HUES6 (cell line): Measurements from ENCODE around the gene SPAG9.

Experiments
- H3K27ac ChIP-seq: 2 replicates; pipeline ENCODE4 v1.7.0; 2013; ENCODE audit warnings: low read depth, mild to moderate bottlenecking, low read length, inconsistent platforms
- H3K27me3 ChIP-seq: 2 replicates; pipeline ENCODE4 v1.6.1; 2013; ENCODE audit warnings: low read length; ENCODE audit not compliant: control insufficient read depth, insufficient read depth
- H3K36me3 ChIP-seq: 2 replicates; pipeline ENCODE4 v1.6.1; 2013; ENCODE audit warnings: low read length; ENCODE audit not compliant: control insufficient read depth, insufficient read depth
- H3K4me1 ChIP-seq: 2 replicates; pipeline ENCODE4 v1.6.1; 2013; ENCODE audit warnings: low read length; ENCODE audit not compliant: control insufficient read depth, insufficient read depth
- H3K4me3 ChIP-seq: 2 replicates; pipeline ENCODE4 v1.5.1; 2013; ENCODE audit warnings: low read depth, low read length
- H3K9ac ChIP-seq: one replicate; pipeline ENCODE4 v1.6.1; 2013; ENCODE audit warnings: mild to moderate bottlenecking, low read length
- H3K9me3 ChIP-seq: 2 replicates; pipeline ENCODE4 v1.6.1; 2013; ENCODE audit warnings: low read depth, low read length; ENCODE audit not compliant: control insufficient read depth, insufficient read depth

SPAG9 gene

DNA sequence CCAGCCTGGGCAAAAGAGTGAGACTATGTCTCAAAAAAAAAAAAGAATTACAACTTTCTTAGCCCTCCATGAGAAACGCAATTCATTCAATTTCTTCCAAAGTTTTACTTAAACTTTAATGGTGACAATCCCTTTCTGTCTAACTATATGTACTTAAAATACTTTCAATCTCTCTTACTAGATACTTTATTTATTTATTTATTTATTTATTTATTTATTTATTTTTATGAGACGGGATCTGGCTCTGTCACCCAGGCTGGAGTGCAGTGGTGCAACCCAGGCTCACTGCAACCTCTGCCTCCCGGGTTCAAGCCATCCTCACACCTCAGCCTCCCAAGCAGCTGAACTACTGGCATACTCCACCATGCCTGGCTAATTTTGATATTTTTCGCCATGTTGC, 108.1 kb downstream of the SPAG9 start:
- Histone ChIP-seq H3K9ac (no peak overlapping the region), H3K36me3 (peaks cover 33% of the 10 kb centered on the region), H3K4me1 (no peaks in the 10 kb centered on the region), H3K4me3 (no peak overlapping the region), H3K27ac (no peak overlapping the region), H3K27me3 (no peaks in the 10 kb centered on the region), H3K9me3 (no peaks in the 10 kb centered on the region)

DNA sequence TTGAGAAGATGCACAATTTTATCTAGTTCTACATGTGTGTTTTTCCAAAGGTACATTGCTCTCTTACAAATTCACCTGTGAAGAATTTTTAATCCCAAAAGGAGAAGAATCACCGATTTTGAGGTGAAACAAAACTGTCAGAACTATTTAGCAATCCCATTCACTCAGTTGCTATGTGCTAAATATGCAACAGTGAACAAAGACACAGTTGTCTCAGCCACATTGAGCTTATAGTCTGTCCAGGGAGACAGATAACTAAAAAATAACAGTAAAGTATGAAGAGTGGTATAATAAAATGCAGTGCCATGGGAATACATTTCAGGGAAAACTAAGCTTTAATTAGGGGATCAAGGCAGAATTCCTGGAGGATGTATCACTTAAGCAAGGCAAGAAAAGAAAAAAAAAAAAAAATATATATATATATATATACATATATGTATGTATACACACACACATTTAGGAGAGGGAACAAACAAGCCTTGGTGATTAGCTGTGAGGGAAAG, 110.4 kb downstream of the SPAG9 start:
- no peak overlapping the region for H3K9ac ChIP-seq
- no peak overlapping the region for H3K4me3 ChIP-seq
- H3K36me3 ChIP-seq = peaks cover 39% of the 10 kb centered on the region
- no peaks in the 10 kb centered on the region for H3K9me3 ChIP-seq
- H3K27me3 ChIP-seq = no peaks in the 10 kb centered on the region
- H3K27ac ChIP-seq = no peak overlapping the region
- no peaks in the 10 kb centered on the region for H3K4me1 ChIP-seq

DNA sequence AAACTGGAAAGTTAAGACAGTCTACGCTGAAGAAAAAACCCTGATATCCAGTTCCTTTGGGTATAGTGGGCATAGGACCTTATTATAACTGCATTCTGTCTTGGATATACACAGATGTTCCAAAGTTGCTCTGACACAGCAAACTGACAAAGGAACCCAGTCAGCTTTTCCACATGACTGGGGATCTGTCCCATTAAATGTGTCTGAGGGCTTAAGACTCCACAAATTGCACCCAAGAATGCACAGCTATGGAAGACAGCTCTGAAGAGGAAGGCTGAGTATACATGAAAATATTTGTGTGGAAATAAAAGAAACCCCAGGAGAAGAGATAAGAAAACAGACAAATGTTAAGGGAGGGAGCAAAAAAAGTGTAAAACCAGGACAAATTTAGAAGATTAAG, 114.1 kb downstream of the SPAG9 start:
- Histone ChIP-seq H3K4me1 (no peaks in the 10 kb centered on the region), H3K27me3 (no peaks in the 10 kb centered on the region), H3K9me3 (no peaks in the 10 kb centered on the region), H3K4me3 (no peak overlapping the region), H3K27ac (no peak overlapping the region), H3K36me3 (peaks cover 44% of the 10 kb centered on the region), H3K9ac (no peak overlapping the region)

DNA sequence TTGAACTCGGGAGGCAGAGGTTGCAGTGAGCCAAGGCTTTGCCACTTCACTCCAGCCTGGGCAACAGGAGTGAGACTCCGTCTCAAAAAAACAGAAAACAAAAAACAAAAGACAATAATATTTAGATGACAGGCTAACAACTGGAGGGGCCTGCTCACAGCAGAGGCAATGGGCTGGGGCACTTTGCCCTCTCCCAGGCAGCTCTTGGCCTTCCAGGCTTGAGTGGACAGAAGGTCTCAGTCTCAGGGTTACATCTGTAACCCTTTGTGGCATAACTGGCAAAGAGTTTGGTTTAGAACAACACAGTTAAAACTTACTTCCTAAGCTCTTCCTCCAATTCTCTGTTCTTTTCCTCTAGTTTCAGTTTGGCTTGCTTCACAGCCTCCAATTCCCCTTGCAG, 114.9 kb downstream of the SPAG9 start:
- Histone ChIP-seq H3K27ac (no peak overlapping the region), H3K9me3 (no peaks in the 10 kb centered on the region), H3K4me3 (no peak overlapping the region), H3K9ac (no peak overlapping the region), H3K27me3 (no peaks in the 10 kb centered on the region), H3K36me3 (peaks cover 52% of the 10 kb centered on the region), H3K4me1 (no peaks in the 10 kb centered on the region)

DNA sequence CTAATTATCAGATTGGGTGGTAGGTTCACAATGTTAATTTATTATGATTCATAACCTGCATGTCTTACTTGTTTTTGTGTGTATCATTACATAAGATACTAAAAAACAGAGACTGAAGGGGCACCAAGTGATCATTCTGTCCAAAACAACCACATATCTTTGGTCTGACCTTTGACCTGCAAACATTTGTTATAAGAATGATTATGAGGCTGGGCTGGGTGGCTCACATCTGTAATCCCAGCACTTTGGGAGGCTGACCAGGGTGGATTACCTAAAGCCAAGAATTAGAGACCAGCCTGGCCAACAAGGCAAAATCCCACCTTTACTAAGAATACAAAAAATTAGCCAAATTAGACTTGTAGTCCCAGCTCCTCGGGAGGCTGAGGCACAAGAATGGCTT, 116.4 kb downstream of the SPAG9 start:
- Histone ChIP-seq H3K9me3 (no peaks in the 10 kb centered on the region), H3K36me3 (peaks cover 62% of the 10 kb centered on the region), H3K27ac (no peak overlapping the region), H3K9ac (no peak overlapping the region), H3K4me3 (no peak overlapping the region), H3K27me3 (no peaks in the 10 kb centered on the region), H3K4me1 (no peaks in the 10 kb centered on the region)

DNA sequence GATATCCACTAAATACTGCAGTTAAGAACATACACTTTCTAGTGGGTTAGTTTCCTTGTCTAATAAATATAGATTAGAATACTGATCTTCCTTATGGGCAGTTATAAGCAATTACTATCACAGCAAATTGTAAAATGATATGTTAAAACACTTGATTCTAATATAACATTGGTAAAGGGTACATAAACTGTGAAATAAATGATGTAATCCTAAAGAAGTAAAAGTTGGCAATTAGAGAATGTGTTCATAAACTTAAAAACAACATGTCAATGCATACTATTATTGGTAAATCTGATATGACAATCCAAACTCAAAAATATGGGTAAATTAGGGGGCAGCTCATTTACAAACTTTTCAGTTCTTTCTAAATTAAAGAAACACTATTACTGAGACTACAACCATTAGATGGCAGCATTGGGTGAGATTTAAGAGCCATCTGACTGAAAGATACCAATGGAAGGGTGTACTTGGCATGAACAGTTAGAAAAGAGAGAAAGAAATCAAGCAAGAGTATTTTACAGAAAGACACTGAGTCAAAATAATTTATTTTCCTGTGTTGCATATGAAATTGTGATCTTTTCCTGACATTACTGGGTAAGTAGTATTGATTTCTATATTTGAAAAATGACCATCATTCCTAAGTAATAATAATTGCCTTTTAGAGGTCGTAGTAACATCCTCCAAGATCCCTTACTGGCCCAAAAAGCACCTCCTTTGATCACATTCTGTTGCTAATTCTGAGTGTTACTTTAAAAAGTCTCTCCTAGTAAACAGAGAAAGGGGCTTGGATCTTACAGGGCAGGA, 119.6 kb downstream of the SPAG9 start:
- Histone ChIP-seq H3K36me3 (peaks cover 81% of the 10 kb centered on the region), H3K4me3 (no peak overlapping the region), H3K9ac (no peak overlapping the region), H3K4me1 (no peaks in the 10 kb centered on the region), H3K27me3 (no peaks in the 10 kb centered on the region), H3K27ac (no peak overlapping the region), H3K9me3 (no peaks in the 10 kb centered on the region)

DNA sequence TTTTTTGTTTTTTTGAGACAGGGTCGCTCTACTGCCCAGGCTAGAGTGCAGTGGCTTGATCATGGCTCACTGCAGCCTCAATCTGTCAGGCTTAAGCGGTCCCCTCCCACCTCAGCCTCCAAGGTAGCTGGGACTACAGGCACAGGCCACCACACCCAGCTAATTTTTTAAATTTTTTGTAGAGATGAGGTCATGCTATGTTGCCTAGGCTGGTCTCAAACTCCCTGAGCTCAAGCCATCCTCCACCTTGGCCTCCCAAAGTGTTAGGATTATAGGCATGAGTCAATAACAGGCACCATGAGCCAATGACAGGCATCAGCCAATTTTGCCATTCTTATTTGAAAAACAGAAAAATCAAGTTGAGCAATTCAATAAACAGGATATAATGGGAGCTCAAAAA, 125.0 kb downstream of the SPAG9 start:
- Histone ChIP-seq H3K9me3 (no peaks in the 10 kb centered on the region), H3K36me3 (peaks cover 86% of the 10 kb centered on the region), H3K4me1 (no peaks in the 10 kb centered on the region), H3K9ac (no peak overlapping the region), H3K27me3 (no peaks in the 10 kb centered on the region), H3K4me3 (no peak overlapping the region), H3K27ac (no peak overlapping the region)

DNA sequence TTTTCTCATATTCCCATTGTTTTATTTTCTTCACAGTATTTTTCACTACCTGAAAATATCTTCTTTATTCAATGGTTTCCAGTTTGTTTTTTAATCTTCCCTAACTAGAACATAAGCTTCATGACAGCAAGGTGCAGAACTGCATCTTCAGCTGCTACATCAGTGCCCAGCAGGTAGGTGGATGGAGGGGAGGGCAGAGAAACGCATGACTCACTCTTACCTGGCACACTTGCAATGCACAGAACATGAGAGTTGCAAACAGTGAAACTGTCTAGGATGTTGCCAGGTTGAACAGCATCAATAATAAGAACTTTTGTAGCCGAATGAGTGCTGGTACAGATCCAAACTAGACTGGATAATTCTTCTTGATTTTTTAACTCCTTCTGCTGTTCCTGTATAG, 127.1 kb downstream of the SPAG9 start:
- Histone ChIP-seq H3K27ac (no peak overlapping the region), H3K27me3 (no peaks in the 10 kb centered on the region), H3K4me1 (no peaks in the 10 kb centered on the region), H3K36me3 (peaks cover 90% of the 10 kb centered on the region), H3K9ac (no peak overlapping the region), H3K9me3 (no peaks in the 10 kb centered on the region), H3K4me3 (no peak overlapping the region)

DNA sequence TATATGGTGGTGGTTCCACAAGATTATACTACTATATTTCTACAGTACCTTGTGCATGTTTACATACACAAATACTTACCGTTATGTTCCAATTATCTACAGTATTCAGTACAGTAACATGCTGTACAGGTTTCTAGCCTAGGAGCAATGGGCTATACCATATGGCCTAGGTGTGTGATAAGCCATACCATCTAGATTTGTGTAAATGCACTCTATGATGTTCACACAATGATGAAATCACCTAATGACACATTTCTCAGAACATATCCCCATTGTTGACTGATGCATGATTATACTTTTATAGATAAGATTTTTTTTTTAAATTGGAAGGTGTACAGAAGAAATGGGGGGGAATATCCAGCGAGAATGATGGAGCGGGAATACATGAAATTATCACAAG, 131.5 kb downstream of the SPAG9 start:
- no peak overlapping the region for H3K4me3 ChIP-seq
- no peak overlapping the region for H3K9ac ChIP-seq
- H3K27ac ChIP-seq = no peak overlapping the region
- H3K4me1 ChIP-seq = no peaks in the 10 kb centered on the region
- no peaks in the 10 kb centered on the region for H3K9me3 ChIP-seq
- peaks cover 85% of the 10 kb centered on the region for H3K36me3 ChIP-seq
- H3K27me3 ChIP-seq = no peaks in the 10 kb centered on the region

DNA sequence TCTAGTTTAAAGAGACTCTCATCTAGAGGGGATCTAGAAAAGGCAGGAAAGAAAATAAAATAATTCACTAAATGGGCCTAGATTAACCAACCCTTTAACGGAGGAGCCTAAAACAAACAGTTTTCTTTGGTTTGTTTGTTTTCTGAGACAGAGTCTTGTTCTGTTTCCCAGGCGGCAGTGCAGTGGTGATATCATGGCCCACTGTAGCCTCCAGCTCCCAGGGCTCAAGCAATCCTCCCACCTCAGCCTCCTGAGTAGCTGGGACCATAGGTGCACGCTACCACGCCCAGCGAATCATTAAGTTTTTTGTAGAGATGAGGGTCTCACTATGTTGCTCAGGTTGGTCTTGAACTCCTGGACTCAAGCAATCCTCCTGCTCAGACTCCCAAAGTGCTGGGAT, 132.2 kb downstream of the SPAG9 start:
- Histone ChIP-seq H3K27ac (no peak overlapping the region), H3K9ac (no peak overlapping the region), H3K4me3 (no peak overlapping the region), H3K36me3 (peaks cover 85% of the 10 kb centered on the region), H3K4me1 (no peaks in the 10 kb centered on the region), H3K9me3 (no peaks in the 10 kb centered on the region), H3K27me3 (no peaks in the 10 kb centered on the region)

DNA sequence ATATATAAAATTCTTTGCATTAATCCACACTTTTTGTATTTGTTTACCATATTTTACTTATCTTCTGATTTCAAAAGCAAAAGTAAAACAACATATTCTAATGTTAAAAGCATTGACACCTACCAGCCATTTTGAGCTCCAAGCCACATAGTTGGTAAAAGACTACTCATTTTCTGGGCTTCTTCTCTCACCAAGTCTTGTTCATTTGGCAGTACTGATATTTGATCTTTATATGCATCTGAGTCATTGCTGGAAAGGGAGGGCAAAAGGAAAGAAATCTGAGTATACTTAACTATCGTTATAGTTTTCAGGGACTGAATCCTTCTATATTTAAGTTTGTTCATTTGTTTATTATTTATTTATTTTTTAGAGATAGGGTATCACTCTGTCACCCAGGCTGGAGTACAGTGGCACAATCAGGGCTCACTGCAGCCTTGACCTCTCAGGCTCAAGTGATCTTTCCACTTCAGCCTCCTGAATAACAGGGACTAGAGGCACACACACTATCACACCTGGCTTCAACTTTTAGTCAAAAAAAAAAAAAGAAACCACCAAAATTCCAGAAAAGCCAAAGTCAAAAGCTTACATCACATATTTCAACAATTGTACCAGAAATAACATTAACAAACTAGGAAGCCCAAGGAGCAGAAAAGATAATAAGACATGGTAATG, 133.5 kb downstream of the SPAG9 start:
- Histone ChIP-seq H3K27ac (no peak overlapping the region), H3K9me3 (no peaks in the 10 kb centered on the region), H3K36me3 (peaks cover 89% of the 10 kb centered on the region), H3K9ac (no peak overlapping the region), H3K4me3 (no peak overlapping the region), H3K27me3 (no peaks in the 10 kb centered on the region), H3K4me1 (no peaks in the 10 kb centered on the region)
